Activated CD8-positive, alpha-beta memory T cell treated with anti-CD3 and anti-CD28 coated beads, Interleukin-2, amount 50 U/mL, for 4 hours (primary cell): ENCODE data around the gene TMEM191B.
"Not testable (repeated sequence)": the region's sequence is repeated elsewhere in the genome, so short reads cannot be mapped to it uniquely, and the experiment has no call there.

Experiments used
- DNase-seq: peaks from one replicate; pipeline ENCODE4 v3.0.0-alpha.2; 2020

Gene TMEM191B

DNA sequence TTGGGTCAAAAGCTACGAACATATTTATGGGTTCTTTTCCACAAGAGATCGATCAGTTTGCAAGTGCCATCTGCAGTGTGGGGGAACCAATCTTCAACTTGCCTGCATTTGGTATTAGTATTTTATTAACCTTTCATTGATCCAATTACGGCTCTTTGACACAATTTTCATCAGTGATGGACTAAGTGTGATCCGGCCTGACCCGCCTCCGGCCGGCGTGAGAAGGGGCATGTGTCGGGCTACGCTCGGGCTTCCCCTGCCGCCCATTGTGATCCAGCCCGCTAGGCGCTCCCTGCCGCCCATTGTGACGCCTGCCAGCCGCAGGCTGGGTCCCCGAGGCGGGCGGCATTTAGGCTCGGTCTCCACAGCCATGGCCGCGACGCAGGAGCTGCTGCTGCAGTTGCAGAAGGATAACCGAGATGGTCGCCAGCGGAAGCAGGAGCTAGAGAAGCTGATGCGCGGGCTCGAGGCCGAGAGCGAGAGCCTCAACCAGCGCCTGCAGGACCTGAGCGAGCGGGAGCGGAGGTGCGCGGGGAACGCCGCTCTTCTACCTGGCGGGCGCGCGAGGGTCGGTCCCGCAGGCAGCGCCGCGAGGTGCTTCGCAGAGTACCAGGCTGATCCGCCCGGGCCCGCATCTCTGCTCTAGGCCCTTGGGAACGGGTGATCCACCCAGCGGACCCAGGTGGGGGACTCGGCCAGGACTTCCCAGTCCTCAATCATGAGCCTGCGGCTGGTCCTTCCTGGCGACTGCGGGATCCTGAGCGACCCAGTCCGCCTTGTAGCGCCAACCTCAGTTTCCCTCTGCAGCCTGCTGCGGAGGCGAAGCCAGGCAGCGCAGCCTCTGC lies at the start of gene TMEM191B:
TMEM191B (plus strand) TSS at position 51 of the 845 bp plus-strand sequence; CDS start at position 230, 179 bp downstream.
- not testable (repeated sequence) for DNase-seq

DNA sequence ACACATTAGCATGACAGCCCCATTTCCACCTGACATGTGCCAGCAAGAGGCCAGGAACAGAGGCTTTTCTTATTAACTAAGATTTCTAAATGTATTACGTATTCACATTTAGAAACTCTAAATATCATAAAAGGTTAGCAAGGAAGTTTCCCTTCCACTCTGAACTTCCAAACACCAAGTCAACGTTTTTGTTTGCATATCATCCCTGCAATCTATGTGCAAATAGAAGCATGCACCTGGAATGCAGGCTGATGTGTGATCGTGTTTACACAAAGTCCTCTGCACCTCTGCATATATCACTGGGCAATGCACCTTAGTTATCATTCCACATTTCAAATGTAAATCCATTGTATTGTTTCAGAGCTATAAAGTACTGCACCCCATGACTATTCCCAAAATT lies 31.4 kb upstream of the TMEM191B start:
- DNase-seq = not testable (repeated sequence)

DNA sequence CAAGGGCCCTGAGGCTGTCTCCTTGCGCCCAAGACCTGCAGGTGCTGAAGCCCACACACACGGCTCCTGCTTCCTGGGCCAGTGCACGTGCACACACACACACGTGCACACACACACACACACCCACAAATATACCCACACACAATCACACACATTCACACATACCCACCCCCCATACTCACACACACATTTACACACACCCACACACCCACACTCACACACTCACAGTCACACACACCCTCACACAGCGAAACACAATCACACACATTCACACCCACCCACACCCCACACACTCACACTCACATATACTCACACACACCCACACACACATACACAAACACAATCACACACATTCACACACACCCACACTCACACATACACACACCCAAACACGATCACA lies 16.3 kb upstream of the TMEM191B start:
- not testable (repeated sequence) for DNase-seq

DNA sequence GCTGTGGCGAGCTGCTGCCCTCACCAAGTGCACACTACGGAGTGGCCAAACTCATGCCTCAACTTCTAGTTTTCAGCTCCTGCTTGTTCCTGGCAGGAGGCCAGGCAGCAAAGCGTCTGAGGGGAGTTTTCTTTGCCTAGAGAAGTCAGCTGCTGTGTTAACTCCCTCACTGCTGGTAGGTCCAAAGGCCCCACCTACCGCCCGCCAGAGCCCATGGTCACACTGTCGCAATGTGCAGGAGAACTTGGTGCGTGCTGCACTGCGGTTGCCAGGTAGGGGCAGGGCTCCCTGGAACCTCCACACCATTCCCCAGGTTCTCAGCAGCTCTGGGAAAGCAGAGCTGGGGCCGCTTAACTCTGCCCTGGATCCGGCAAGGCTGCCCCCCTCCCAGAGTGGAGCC lies 15.2 kb upstream of the TMEM191B start:
- DNase-seq = not testable (repeated sequence)

DNA sequence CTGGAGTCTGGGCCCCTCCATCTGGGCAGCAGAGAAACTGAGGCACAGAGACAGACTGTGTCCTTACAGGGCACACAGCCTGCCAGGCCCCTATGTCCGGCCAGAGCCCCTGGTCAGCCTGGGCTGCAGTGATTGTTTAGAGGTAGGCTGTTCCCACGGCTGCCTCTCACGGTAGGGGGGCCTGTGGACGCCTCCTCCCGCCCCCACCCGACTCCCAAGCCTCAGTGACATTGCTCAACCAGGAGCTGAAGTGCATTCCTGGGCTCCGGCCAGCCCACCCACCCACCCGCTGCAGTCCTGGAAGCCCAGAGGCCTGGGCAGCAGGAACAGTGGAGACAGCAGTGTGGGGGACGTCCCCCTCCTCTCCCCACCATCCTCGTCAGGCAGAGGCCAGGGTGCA lies 14.1 kb upstream of the TMEM191B start:
- not testable (repeated sequence) for DNase-seq

DNA sequence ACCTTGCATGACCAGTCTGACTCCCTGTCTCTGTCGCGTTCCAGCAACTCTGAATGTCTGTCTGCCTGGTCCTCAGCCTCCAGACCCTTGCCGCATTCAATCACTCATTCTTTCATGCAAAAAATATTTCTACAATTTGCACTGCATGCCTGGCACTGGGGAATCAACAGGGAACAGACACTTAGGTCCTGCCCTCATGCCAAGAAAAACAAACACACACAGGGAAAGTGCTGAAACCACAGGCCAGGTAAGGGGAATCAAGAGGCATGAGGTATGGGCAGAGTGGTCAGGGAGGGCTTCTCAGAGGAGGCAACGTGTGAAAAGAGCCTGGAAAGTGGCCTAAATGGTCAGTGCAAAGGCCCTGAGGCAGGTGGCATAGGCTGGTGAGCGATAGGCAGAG lies 9.5 kb upstream of the TMEM191B start, which contains the start of gene GGTLC3:
GGTLC3 (minus strand) TSS at position 101 of the 400 bp plus-strand sequence. CDS start 264 bp downstream, outside the sequence.
- not testable (repeated sequence) for DNase-seq

DNA sequence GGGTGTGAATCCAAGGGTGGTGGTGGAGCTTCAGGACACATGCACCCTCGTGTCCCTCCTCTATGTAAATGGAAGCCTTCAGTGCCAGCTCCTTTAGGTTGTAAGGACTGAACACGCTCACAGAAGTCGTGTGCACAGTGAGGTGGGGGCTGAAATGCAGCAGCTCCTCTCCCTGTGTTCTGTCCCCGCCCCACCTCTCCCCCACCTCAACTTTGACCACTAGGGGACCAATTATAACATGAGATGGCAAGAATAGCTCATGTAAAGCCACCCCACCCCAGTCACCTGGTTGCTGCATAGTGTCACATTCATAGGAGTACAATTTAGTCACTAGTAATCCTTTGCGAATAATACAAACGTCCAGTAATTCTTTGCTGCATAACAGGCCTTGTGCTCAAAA lies 4.8 kb upstream of the TMEM191B start:
- DNase-seq = not testable (repeated sequence)

DNA sequence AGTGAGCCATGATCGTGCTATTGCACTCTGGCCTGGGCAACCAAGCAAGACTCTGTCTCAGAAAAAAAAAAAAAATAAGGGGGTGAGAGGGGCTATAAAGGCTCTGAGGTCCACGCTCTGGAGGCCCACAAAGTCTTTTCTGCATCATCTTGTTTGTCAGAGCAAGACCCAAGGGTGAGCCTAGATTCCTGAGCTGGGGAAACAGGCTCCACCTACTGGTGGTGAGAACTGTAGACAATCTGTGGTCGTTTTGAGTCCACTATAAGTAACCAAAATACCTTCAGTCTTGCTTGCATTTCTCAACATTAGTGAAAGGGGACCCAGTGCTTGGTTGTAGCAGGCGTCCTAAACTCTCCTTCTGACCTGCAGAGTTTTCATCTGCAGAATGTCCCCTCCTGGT lies 4.3 kb upstream of the TMEM191B start:
- not testable (repeated sequence) for DNase-seq

DNA sequence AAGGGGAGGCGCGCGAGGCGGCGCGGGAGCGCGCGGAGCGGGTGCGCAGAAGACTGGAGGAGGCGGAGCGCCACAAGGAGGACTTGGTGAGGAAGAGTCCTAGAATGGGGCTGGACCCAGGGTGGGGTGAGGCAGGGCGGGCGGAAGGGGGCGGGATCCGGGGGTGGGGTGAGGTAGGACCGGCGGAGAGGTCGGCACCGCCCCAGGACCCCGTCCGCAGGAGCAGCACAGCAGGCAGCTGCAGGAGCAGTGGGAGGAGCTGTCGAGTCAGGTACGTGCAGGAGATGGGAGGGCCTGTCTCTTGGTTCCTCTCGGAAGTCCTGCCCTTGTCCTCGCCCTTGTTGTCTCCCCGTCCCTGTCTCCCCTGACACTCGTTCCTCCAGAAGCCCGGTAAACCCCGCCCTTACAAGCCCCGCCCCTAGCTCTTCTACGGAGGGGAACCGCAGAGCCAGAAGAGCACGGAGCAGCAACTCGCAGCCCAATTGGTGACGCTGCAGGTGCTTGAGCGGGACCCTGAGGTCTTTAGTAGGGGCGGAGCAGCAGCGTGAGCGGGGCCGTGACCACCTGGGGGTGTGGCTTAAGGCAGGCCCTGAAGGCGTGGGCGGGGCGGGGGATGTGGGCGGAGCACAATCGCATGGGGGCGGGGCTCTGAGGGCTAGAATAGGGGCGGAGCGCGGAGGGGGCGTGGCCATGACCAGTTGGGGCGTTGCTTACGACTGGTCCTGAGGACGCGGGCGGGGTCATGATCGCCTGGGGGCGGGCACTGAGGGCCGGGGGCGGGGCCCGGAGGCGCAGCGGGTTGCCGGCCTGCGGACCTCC lies 1.2 kb downstream of the TMEM191B start:
- DNase-seq = peak; percentile 77

DNA sequence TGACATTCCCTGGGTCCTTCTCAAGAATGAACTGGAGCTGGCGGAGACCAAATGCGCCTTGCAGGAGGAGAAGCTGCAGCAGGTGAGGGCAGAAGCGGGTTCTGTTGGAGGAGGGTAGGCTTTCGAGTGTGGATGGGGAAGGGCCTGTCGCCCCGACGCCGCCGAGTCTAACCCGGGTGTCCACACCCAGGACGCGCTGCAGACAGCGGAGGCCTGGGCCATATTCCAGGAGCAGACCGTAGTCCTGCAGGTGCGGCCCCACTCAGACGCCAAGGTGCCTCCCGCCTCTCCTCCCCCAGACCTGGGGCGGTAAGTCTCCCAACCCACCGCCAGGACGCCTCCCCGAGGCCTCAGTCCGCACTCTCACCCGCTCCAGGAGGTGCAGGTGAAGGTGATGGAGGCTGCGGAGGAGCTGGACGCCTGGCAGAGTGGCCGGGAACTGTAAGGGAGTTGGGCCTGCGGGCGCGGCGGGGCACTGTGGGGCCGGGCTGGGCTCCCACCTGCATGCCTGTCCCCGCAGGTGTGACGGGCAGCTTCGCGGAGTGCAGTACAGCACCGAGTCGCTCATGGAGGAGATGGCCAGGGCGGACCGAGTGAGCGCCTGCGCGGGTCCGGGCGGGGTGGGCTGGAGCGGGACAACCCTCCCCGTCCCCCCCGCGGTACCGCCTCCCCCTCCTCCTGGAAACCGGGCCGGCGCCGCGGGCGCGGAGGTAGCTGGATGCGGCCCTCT lies 2.0 kb downstream of the TMEM191B start:
- not testable (repeated sequence) for DNase-seq

DNA sequence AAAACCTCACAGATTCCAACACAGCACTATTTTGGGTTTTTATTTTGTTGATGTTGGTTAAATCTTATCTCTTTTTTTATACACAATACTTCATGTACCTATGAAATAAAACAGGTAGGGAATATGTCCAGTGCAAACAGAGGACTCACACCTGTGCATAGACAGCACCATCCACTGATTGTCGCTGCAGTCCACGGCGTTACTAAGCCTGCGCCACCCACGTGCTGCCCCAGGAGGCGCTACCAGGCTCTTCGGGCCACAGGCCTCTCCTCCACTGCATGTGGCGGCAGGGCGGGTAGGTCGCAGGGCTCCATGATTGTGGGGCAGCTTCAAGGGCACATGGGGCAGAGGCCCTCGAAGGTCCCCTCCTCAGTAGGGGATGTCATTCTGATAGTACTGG lies 6.0 kb downstream of the TMEM191B start:
- DNase-seq = not testable (repeated sequence)

DNA sequence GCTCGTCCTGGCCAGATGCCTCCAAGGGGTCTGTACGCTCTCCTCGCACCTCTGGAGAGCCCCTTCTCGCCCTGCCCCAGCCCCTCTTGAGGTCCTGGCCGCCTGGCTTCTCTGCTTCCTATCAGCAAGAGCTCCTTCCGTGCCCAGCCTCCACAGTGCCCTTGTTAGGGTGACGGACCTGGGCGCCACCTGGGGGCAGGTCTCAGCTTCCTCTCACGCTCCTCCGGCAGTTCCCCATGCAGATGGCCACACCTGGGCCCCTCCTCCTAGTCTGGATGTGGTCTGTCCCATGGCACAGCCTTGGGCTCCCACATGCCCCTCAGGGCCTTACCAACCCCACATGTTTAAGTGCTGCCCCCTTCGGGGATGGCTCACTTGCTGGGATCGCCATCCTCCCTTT lies 6.7 kb downstream of the TMEM191B start:
- not testable (repeated sequence) for DNase-seq

DNA sequence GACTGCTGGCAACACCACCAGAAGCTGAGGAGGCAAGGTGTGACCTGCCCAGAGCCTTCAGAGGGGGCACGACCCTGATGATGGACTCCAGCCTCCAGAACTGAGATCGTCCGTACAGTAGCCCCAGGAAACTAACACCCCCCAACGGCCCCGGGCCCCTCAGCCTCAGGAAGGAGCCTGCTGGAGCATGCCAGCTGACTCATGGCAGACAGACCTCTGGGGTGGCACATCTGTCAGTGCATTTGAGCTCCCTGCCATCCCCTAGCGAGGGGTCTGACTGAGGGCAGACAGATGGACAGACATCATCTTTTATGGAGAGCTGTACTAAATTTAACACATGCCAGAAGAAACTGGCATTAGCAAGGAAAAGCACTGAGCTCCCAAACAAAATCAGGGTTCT lies 12.4 kb downstream of the TMEM191B start:
- DNase-seq = not testable (repeated sequence)

DNA sequence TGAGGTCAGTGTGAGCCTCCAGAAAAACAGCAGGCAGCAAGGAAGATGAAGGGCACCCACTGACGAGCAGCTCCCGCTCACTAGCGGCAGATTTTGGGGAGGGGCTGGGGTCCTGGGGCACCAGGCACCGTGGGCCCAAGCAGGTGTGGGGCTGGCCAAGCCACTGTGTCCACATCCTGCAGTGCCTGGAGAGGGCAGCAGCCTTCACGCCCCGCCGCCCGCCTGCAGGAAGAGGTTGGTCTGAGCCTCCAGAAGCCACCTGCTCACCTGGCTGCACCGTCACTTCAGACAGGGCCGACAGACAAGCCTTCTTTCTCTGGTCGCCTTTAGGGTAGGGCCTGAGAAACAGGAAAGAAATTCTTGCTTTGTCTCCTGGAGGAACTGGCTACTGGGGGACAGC lies 15.8 kb downstream of the TMEM191B start:
- DNase-seq = not testable (repeated sequence)

DNA sequence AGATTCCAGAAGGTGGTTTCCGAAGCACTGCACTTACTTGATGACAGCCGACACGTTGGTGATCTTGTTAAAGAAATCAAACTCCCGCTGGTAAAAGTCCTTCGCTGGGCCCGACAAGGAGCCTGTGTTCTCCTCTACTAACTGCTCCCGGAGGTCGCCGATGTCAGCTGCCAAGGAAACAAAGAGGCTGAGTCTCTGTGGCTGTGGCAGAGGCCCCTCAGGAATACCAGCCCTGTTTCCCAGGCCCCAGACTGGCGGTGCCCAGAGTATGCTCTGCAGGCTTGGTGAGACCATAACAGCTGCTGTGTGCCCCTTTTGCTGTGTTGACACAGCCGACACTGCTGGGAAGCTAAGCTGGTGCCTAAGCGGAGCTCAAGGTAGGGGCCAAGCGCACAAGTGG lies 17.0 kb downstream of the TMEM191B start:
- not testable (repeated sequence) for DNase-seq

DNA sequence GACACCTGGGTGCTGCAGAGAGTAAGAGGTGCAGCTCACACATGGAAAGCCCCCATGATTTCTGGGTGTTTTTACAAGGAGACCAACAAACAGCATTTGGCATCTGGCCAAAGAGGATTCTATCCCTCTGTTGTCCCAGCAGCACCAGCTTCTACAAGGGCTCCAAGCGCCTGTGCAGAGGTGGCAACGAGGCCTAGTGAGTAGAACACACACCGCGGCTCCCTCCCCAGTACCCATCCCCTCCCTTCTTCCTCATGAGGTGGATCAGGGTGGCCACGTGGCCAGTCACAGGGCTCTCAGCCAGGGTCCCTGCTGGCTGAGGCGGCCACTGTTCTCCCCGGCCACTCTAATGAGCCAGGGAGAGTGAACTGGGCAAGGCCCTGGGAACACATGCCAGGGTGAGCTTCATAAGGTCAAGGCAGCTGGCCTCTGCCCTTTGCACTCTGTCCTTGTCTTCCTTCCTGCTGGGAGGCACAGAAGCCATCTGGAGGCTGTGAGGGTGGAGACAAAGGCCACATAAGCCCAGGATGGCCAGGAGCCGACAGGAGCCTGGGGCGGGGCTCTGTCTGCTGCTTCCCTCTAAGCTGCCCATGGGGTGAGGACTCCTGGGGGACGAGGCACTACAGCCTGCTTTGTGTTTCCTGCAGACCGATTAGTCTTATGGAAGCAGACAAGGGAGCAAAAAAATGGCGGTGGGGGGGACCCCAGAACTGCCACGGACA lies 22.0 kb downstream of the TMEM191B start:
- DNase-seq = not testable (repeated sequence)

DNA sequence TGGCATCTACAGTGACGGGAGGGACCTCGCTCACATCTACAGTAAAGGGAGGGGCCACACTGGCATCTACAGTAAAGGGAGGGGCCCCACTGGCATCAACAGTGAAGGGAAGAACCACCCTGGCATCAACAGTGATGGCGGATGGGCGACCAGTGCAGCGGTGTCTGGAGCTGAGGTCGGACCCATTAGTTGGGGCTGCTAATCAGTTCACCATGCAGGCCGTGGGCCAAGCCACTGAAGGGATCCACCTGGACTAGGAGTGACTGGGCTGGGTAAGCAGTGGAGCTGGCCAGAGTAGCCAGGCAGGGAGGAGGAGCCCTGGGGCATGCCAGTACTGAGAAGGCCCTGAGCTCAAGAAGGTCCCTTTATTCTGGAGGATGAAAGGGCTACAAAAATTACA lies 23.4 kb downstream of the TMEM191B start:
- not testable (repeated sequence) for DNase-seq

DNA sequence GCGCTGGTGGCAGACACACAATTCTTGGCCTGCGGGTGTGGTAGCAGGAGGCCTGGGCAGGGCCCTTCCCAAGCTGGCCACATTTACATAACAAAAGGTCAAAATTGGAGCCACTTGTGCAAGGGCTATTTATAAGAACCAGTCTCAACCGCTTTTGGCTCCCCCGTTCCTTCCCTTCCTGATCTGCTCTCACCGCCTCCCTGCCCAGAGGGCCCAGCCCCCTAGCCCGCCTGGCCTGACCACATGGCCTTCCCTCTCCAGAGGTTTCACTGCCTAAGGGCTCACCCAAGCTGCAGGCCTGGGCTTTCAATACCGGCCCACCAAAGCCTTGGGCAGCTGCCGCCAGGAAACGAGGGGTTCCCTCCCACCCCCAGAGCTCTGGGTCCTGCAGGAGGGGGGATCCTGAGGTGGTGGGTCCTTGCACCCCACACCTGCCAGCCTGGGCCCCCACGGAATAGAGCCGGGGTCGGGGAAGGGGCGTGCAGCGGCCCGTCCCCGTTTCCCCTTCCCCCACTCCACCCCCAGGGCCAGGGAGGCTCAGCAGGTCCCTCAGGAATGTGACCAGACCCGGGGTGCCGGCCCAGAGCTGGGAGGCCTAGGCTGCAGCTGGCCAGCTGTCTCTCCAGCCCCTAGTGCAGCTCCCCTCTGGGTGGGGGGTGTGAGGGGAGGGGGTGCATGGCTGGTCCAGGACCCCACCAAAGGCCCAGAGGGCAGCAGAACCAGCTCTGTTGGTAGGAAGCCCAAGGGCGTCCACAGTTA lies 25.4 kb downstream of the TMEM191B start:
- not testable (repeated sequence) for DNase-seq

DNA sequence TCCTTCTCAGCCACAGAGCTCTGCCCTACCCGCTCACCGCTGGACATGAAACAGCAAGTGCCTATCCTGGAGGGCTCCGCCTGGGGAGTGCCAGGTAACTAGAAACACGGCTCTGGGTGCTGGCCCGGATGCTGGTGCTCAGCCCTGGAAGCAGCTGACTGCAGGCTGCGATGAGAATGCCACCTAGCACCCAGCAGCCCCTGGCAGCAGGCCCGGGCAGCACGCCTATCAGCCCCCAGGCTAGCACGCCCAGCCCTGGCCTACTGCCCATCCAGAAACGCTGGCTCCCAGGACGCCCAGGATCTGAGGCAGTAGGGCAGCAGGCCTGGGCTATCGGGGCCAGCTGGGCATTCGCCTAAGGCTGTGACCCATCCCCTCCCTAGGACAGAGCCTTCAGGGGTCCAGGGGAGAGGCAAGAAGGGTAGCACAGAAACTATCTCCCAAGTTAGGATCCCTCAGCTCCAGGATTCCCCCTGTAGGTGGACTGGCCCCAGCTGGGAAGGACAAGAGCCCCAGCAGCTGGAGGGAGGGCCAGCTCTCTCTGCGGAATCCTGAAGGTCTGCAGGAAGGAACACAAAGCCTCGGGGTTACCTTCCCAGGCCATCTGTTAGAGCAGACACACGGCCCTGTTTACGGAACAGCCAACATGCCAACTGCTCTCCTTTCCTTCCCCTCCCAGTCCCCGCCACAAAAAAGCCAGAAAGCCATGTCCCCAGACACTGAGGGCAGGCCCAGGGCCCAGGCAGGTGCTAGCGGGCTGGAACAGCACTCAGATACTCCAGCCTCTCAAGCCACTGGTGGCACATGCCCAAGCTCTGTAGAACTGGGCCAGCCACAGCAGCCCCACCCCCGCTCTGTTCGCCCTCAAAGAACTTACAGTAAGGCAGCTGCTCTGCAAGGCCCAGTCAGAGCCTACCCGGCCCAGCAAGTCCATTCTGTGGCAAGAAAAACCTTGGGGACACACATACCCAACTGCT lies 27.0 kb downstream of the TMEM191B start:
- DNase-seq = not testable (repeated sequence)

DNA sequence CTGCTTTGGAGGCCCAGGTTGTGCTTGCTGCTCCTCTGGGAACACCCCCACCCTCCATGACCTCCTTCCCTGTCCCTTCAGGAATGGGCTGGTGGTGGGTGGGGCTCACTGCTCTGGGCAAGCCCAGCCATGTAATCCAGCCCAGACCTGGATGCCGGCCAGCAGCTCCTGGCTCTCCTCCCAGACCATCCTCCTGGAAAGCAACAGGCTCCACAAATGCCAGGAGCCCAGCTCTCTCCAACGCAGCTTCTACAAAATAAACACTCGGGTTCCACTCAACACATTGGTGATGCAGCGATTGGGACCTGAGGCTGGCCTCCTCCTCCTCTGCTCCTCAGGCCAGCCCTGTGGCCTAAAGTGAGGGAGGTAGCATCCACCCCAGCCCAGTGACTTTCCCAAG lies 30.9 kb downstream of the TMEM191B start:
- DNase-seq = not testable (repeated sequence)
